GM21529 (cell line): ENCODE data around the gene SYNGAP1.

Experiments used
- ATAC-seq: cut with Tn5 transposase; IDR thresholded peaks from one replicate; pipeline ENCODE4 v1.9.1; 2021; ENCODE audit not compliant: unreplicated experiment

SYNGAP1 gene

DNA sequence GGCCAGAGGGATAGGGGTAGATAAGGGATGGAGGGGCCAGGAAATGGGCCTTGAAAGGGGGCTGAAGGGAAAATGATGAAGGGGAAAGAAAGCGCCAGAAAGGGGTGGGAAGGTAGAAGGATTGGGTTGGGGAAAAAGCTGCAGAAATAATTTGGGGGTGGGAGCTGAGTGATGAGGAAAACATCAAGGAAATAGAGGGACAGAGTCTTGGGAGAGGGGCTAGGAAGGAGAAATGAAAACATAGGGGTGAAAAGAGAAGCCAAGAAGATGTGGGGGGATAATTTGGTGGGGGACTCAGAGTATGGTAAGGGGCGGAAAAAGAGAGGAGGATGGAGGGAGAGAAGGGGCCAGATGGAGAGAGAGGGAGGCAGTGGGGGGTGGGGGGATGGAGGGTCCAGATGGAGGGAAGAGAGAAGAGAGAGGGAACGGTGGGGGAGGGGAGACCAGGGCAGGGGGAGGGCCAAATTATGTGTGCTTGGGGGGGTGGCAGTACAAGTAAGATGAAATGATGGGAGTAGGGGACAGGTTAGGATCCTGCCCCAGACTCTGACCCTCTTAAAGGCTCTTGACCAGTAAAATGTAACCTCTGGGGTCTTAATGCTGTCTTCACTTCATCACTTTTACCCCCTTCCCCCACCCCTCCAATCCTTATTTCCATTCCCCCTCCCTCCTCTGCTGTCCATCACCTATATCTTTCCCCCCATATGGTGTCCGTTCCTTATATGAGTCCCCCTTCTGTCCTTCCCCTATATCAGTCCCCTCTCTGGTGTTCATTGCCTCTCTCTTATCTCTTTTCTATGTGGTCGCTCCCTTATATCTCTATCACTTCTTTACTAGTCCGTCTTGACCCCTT lies 852 bp downstream of the SYNGAP1 start:
- no peak for ATAC-seq

- ATAC-seq: no peak
Observed at GRCh38 chr6:33421344-33421643, 1.4 kb downstream of the SYNGAP1 start.

GRCh38 chr6:33423777-33424176 lies 3.9 kb downstream of the SYNGAP1 start:
- ATAC-seq: no peak

DNA sequence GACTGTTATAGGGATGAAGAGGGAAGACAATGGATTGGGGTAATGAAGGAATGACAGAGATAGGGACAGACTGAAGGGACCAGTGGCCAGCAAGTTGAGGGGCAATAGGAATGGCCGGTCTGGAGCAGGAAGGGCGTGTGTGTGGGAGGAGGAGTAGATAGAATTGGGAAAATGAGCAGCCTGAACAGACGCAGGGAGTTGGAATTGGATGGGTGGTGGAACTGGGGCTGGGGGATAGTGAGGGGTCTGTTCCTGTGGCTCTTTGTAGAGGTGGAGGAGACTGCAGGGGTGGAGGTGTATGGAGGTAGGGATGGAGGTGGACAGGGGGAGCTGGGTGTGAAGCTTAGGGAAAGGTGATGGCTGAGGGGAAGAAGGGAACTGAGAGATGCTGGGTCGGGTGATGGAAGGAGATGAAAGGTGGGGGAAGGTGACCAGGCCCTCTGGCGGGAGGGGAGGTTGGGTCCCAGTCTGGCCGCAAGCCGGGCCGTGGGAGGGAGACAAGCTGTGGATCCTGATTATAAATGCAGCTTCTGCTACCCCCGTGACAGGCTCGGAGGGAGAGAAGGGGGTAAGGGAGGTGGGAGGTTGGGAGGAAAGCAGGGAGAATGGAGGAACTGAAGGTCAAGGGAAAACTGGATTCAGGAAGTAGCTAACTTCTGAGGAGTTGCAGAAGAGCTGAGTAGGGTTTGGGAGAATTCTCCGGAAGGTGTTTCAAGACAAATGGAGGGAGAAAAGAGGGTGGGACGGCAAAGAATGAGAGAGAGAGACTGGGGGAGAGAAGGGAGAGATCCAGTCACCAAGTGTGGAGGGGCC lies 5.2 kb downstream of the SYNGAP1 start:
- no peak for ATAC-seq

DNA sequence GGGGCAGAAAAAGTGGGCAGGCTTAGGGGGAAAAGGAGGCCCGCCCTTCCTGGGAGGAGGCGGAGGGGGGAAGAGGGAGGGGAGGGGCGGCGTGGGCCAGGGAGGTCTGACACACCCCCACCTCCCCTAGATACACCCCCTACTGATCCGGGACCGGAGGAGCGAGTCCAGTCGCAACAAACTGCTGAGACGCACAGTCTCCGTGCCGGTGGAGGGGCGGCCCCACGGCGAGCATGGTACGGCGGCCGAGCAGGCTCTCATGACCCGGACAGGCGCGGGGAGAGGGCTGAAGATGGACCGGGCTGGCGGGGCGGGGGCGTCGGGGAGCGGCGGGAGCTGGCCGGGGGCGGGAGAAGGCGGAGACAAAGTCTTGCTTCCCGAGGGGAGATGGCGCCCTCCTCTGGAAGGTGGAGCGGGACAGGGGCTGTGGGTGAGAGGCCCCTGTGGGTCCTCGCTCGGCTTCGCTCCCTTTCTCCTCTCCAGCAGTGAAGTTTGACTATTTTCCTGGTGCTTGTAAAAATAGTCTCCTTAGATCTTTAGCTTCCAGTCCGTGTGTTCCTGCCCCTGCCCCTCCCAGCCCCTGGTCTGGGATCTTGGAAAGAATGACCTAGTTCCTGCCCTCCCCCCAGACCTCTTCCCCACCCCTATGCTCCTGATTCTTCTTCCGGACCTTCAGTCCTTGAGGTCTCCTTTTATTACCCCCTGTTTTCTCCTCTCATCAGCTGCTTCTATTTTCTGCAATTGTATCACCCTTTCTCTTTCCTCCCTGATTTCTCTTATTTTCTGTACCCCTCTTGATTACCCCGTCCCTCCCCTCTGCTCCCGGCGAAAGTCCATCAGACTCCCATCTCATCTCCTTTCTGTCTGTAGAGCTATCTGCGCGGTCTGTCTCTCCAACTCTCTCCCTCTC lies 6.1 kb downstream of the SYNGAP1 start:
- ATAC-seq: peak; percentile 37

GRCh38 chr6:33426590-33427511 lies 7.0 kb downstream of the SYNGAP1 start:
- ATAC-seq: no peak

DNA sequence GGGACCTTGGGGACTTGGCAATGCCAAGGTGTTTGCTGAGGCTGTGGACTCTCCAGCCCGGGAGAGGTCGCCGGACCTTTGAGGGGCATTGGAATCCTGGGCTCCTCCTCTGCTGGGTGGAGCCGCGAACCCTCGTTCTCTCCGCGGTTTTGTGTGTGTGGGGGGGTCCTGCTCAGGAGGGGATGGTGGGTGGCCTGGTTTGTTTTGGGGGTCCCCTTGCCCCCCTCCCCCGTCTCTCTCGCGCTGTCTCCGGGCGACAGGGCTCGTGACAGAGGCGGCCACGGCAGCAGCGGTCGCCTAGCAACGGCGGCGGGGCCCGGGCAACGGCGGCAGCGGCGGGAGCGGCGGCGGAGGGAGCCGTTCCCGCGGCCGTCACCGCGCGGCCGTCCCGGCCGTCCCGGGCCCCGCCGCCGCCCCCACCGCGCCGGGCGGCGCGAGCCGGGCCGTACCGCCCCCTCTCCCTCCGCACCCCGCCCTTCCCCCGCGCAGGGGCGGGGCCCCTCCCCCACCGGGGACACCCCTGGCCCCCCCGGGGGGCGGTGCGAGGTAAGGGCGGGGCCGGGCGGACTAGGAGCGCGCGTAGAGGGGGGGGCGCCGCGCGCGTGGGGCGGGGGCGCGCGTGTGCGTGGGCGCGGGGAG lies 7.8 kb downstream of the SYNGAP1 start:
- no peak for ATAC-seq

GRCh38 chr6:33428224-33428965 lies 8.5 kb downstream of the SYNGAP1 start:
- ATAC-seq: no peak

DNA sequence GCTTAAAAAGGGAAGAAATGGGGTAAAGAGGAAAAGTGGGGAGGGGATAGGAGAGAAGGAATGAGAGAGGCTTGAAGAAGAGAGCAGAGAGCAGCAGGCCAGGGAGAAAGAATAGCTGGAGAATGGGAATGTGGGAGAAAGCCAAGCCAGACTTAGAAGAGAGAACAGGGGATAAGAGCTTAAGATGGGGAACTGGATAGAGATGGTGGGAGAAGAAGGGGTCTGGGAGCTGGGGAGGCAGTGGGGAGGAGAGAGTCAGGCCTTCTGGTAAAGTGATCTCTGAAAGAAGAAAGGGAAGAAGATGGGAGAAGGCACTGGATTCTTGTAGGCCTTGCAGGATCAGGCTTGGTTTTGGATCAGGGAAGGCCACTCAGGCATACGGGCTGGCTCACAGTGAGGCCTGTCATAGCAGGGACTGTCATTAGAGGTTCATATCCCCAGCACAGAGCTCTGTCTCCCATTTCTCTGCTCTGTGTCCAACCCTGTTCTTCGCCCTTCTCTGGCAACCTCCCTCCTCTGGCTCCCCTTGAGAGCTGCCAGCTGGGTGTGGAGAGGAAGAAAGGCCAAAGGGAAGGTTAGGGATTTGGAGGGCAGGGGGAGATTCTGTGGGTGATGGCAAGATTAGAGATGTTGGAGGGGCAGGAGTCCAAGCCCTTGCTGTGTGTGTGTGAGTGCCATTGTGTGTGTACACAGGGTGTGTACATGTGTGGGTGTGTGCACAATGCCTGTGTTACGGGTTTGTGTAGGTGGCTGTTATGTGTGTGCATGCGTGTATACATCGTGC lies 9.3 kb downstream of the SYNGAP1 start:
- ATAC-seq: no peak

DNA sequence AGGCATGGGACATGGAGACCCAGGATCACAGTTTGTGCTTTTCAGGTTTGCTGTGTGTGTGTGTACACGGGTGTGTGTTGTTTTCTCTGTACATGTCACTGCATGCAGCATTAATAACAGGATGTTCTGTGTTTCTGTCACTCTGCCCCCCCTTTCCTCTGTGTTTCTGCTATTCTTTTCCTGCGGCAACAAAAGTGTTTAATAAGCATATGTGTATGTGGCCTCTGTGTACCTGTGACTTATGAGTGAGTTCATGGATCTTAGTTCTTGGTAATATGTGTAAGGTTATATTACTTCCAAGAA lies 9.8 kb downstream of the SYNGAP1 start:
- ATAC-seq: no peak

- no peak for ATAC-seq
Observed at GRCh38 chr6:33430334-33430733, 10.5 kb downstream of the SYNGAP1 start.

DNA sequence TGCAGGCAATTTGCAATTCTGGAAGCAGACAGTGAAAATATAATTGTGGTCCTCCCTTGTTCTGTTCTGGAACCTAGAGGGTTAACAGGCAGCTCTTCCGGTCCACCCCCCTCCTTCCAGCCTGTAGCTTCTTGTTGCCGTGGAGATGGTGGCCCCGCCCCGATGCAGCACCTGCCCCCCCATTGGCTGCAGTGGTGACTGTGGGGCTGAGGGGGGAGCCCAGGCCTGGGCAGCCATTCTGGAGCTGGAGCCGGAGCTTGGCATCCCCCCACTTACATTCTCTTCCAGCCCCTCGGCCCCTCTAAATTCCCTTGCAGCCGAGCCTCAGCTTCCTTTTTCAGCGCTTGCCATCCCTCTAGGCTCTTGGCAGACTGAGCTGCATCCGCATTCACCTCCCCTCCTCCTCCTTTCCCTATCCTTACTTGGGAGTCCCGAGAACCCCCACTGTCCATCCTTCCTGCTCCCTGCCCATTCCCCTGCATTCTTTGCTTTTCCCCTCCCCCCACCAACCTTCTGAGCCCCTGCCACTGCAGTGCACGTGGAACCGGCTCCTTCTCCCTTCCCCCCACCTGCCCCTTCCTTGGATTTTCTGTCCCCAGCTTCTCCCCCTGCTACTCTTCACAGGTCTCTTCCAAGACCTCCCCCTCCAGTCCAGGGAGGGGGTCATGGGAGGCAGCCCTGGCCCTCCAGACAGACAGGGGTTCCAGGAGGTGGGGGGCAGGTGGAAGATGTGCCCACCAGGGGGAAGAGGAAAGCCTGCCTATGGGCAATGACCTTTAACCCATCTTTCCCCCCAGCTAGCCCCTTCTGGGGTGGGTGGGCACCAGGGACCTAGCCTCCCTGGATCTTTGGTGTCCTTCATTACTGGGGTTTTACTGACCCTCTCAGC lies 11.4 kb downstream of the SYNGAP1 start:
- ATAC-seq: no peak

DNA sequence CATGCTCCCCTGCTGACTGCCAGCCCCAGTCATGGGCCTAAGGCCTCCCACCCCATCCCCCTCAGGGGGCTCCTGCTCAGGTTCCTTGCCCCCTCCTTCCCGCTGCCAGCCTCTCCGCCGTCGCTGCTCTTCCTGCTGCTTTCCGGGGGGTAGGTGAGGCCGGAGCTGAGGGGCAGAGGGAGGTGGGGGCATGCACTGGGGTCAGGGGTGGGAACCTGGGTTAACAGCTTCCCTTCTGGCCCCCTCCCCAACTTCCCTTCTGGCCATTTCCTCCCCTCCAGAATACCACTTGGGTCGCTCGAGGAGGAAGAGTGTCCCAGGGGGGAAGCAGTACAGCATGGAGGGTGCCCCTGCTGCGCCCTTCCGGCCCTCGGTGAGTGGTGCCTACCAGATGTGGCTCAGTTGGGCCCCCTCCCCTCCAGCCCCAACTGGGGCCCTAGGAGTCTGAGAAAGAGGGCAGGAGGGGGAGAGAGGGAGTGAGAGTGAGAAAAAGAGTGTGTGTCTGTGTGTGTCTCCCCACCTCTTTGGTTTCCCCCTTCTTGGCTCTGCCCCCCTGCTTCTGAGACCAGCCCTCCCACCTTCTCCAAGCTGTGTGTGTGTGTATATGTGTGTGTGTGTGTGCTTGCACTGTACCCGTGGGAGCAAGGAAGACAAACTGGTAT lies 12.1 kb downstream of the SYNGAP1 start:
- ATAC-seq: no peak

DNA sequence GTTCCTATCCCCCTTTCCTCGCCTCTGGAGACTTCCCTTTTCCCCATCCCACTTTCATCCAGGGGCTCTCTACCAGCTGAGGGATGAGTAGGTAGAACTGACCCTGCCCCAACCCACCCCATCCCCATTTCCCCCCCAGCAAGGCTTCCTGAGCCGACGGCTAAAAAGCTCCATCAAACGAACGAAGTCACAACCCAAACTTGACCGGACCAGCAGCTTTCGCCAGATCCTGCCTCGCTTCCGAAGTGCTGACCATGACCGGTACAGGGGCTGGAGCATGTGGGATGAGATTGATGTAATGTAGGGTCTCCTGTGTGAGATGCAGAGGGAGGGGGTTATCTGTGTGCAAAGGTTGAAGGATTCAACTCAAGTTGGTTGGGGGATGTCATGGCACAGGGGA lies 12.7 kb downstream of the SYNGAP1 start:
- no peak for ATAC-seq

GRCh38 chr6:33433001-33433543 lies 13.2 kb downstream of the SYNGAP1 start:
- no peak for ATAC-seq

GRCh38 chr6:33433544-33434191 lies 13.8 kb downstream of the SYNGAP1 start:
- ATAC-seq: no peak
